Measurements from ENCODE around the gene C9.

DNA sequence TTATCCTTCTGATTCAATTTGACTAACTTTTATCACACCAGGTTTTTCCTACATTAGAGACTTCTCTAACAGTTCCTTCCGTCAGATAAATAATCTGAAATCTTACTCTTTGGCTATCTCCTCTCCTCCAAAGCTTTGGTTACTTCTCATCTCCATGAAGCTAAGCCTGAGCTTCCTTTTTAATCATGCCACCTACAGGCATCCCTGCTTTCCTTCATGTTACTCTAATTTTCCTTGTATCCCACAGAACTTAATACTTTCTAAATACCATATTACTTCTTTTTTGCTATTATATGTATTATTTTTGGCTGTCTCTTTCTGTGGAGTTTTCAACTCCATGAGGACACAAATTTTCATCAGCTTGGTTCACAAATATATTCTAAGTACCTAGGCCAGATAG, 49.7 kb downstream of the C9 start:
- no peak for TF ChIP-seq BHLHE40 (IDR thresholded peaks at IDR 0.05; ENCODE audit: low read depth, low read length)
- TF ChIP-seq, protein P1, sequence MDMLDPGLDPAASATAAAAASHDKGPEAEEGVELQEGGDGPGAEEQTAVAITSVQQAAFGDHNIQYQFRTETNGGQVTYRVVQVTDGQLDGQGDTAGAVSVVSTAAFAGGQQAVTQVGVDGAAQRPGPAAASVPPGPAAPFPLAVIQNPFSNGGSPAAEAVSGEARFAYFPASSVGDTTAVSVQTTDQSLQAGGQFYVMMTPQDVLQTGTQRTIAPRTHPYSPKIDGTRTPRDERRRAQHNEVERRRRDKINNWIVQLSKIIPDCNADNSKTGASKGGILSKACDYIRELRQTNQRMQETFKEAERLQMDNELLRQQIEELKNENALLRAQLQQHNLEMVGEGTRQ (IDR thresholded peaks at IDR 0.05; ENCODE audit: low read depth, low read length): no peak
- TF ChIP-seq, protein P2, sequence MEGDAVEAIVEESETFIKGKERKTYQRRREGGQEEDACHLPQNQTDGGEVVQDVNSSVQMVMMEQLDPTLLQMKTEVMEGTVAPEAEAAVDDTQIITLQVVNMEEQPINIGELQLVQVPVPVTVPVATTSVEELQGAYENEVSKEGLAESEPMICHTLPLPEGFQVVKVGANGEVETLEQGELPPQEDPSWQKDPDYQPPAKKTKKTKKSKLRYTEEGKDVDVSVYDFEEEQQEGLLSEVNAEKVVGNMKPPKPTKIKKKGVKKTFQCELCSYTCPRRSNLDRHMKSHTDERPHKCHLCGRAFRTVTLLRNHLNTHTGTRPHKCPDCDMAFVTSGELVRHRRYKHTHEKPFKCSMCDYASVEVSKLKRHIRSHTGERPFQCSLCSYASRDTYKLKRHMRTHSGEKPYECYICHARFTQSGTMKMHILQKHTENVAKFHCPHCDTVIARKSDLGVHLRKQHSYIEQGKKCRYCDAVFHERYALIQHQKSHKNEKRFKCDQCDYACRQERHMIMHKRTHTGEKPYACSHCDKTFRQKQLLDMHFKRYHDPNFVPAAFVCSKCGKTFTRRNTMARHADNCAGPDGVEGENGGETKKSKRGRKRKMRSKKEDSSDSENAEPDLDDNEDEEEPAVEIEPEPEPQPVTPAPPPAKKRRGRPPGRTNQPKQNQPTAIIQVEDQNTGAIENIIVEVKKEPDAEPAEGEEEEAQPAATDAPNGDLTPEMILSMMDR (conservative IDR thresholded peaks at IDR 0.05; ENCODE audit: low read depth, low read length): no peak
- no peak for TF ChIP-seq MAFK (IDR thresholded peaks at IDR 0.05; ENCODE audit: low read depth, low read length)
- TF ChIP-seq MAZ (IDR thresholded peaks at IDR 0.05; ENCODE audit: borderline replicate concordance, low read depth, low read length): no peak
- no peak for TF ChIP-seq RFX5 (IDR thresholded peaks at IDR 0.05; ENCODE audit: low read depth, low read length)
- no peak for TF ChIP-seq RAD21 (IDR thresholded peaks at IDR 0.05; ENCODE audit: low read length)
- TF ChIP-seq POLR2A (IDR thresholded peaks at IDR 0.05; ENCODE audit: low read depth, low read length): no peak
- TF ChIP-seq SMC3 (IDR thresholded peaks at IDR 0.05; ENCODE audit: low read depth, low read length): no peak
- TF ChIP-seq MXI1 (IDR thresholded peaks at IDR 0.05; ENCODE audit: borderline replicate concordance, low read depth, low read length): no peak
- no peak for TF ChIP-seq CHD1 (IDR thresholded peaks at IDR 0.05; ENCODE audit: low read depth, low read length)
- no peak for TF ChIP-seq CEBPB (IDR thresholded peaks at IDR 0.05; ENCODE audit: low read depth, low read length)
- no peak for TF ChIP-seq RCOR1 (IDR thresholded peaks at IDR 0.05; ENCODE audit: insufficient replicate concordance, low read length)
- TF ChIP-seq NFE2L2 (IDR thresholded peaks at IDR 0.05; ENCODE audit: low read depth, low read length): no peak
